ENCODE data around the gene ZNF160. TPM values are rescaled to one million over a fixed set of nuclear protein-coding genes. Genes with fewer than 3 reads are reported as not detected.

Gene ZNF160
- total and polyA plus RNA-seq, 7 donors = 3.7 to 70.3 (median 20.9) TPM

- TF ChIP-seq CTCF (IDR thresholded peaks at IDR 0.05) = no peak
- TF ChIP-seq EP300 (IDR thresholded peaks at IDR 0.05) = no peak
- TF ChIP-seq POLR2AphosphoS5 (IDR thresholded peaks at IDR 0.05) = no peak
- TF ChIP-seq POLR2A (IDR thresholded peaks at IDR 0.05) = no peak
- H3K4me1 ChIP-seq = no peaks in the 10 kb centered on the region
- peaks cover 16 to 41% (median 20%) of the 10 kb centered on the region in 4 donors for H3K36me3 ChIP-seq
- WGBS, 2 donors = 0 to 47% methylated on average over 1 of the region's 1 CpG
- H3K4me3 ChIP-seq = no peak overlapping the region
- intact Hi-C loops (cut with DNase I) = no loop called here
- no peak overlapping the region for H3K27ac ChIP-seq
- H3K27me3 ChIP-seq = no peaks in the 10 kb centered on the region
- DNase-seq = no peak
- no peaks in the 10 kb centered on the region for H3K9me3 ChIP-seq
Observed at GRCh38 chr19:53092723-53093122, 10.5 kb downstream of the ZNF160 start.

- intact Hi-C loops (cut with DNase I) = no loop called here
- Histone ChIP-seq H3K27me3 (no peaks in the 10 kb centered on the region), H3K9me3 (no peaks in the 10 kb centered on the region), H3K36me3 (peaks cover 16 to 52% (median 23%) of the 10 kb centered on the region in 4 donors), H3K4me3 (no peak overlapping the region), H3K27ac (no peak overlapping the region), H3K4me1 (no peaks in the 10 kb centered on the region)
- no peak for TF ChIP-seq POLR2A (IDR thresholded peaks at IDR 0.05)
- TF ChIP-seq CTCF (IDR thresholded peaks at IDR 0.05) = no peak
- TF ChIP-seq POLR2AphosphoS5 (IDR thresholded peaks at IDR 0.05) = no peak
- no peak for TF ChIP-seq EP300 (IDR thresholded peaks at IDR 0.05)
- DNase-seq = no peak
- 94 to 95% methylated on average over 19 of the region's 19 CpGs for WGBS, 2 donors
Observed at GRCh38 chr19:53091413-53092254, 11.6 kb downstream of the ZNF160 start.

- H3K4me3 ChIP-seq = no peak overlapping the region
- no peaks in the 10 kb centered on the region for H3K9me3 ChIP-seq
- TF ChIP-seq POLR2AphosphoS5 (IDR thresholded peaks at IDR 0.05) = no peak
- TF ChIP-seq POLR2A (IDR thresholded peaks at IDR 0.05) = no peak
- TF ChIP-seq CTCF (IDR thresholded peaks at IDR 0.05) = no peak
- TF ChIP-seq EP300 (IDR thresholded peaks at IDR 0.05) = no peak
- 78 to 81% methylated on average over 6 of the region's 6 CpGs for WGBS, 2 donors
- no peaks in the 10 kb centered on the region for H3K27me3 ChIP-seq
- intact Hi-C loops (cut with DNase I) = no loop called here
- no peak for DNase-seq
- peak overlapping the region in 1 of 4 donors; percentile 0 for H3K27ac ChIP-seq
- no peaks in the 10 kb centered on the region for H3K4me1 ChIP-seq
- H3K36me3 ChIP-seq = peaks cover 20 to 88% (median 42%) of the 10 kb centered on the region in 4 donors
Observed at GRCh38 chr19:53088091-53088490, 15.1 kb downstream of the ZNF160 start.

GRCh38 chr19:53086949-53087348 is 16.3 kb downstream of the ZNF160 start:
- 51 to 79% methylated on average over 5 of the region's 5 CpGs for WGBS, 2 donors
- peak overlapping the region in 2 of 4 donors; percentile 10 to 27 for H3K27ac ChIP-seq

GRCh38 chr19:53085496-53085895 is 17.7 kb downstream of the ZNF160 start:
- no peaks in the 10 kb centered on the region for H3K27me3 ChIP-seq
- no peak for DNase-seq
- peaks cover 7 to 90% (median 31%) of the 10 kb centered on the region in 4 donors for H3K36me3 ChIP-seq
- peaks cover 0 to 5% (median 0%) of the 10 kb centered on the region in 4 donors for H3K9me3 ChIP-seq
- no peak overlapping the region for H3K27ac ChIP-seq
- WGBS, 2 donors = 97 to 98% methylated on average over 7 of the region's 7 CpGs
- intact Hi-C loops (cut with DNase I) = no loop called here
- H3K4me3 ChIP-seq = no peak overlapping the region
- TF ChIP-seq CTCF (IDR thresholded peaks at IDR 0.05) = no peak
- TF ChIP-seq POLR2A (IDR thresholded peaks at IDR 0.05) = no peak
- no peak for TF ChIP-seq POLR2AphosphoS5 (IDR thresholded peaks at IDR 0.05)
- H3K4me1 ChIP-seq = no peaks in the 10 kb centered on the region

More at GRCh38 chr19:53086949-53087348, 16.3 kb downstream of the ZNF160 start:
- no peak for DNase-seq
- TF ChIP-seq POLR2AphosphoS5 (IDR thresholded peaks at IDR 0.05) (peak in 2 of 4 donors; percentile 20 to 32), POLR2A (IDR thresholded peaks at IDR 0.05) (no peak)
- Histone ChIP-seq H3K27me3 (no peaks in the 10 kb centered on the region), H3K4me1 (no peaks in the 10 kb centered on the region), H3K9me3 (no peaks in the 10 kb centered on the region), H3K4me3 (no peak overlapping the region), H3K36me3 (peaks cover 20 to 98% (median 42%) of the 10 kb centered on the region in 4 donors)
- intact Hi-C loops (cut with DNase I) = no loop called here

Data from sigmoid colon (tissue), 7 donors.